ENCODE results near the gene RASGRF1. TPM values are rescaled to one million over a fixed set of nuclear protein-coding genes. Genes with fewer than 3 reads are reported as not detected.

The RASGRF1 gene
- total and polyA plus RNA-seq, 2 donors (not counting 1 experiment from before 2014, with no cell fraction given), result 1.0 to 9.4 TPM

GRCh38 chr15:79075256-79075655 lies 15.3 kb downstream of the RASGRF1 start:
- POLR2A ChIA-PET, result no interaction called here
- H3K36me3 ChIP-seq (replicated peaks in 1 of 2; ENCODE audit: control extremely low read depth in 1 of 2, control insufficient read depth in 1 of 2, extremely low read depth in 1 of 2, insufficient read depth in 2 of 2, low read length in 1 of 2), result no peaks in the 10 kb centered on the region
- ATAC-seq (ENCODE audit: low read depth) (no peak), DNase-seq (no peak)
- H3K9me3 Mint-ChIP-seq (ENCODE audit: insufficient read depth), result no peaks in the 10 kb centered on the region
- H3K27ac Mint-ChIP-seq, result no peak overlapping the region
- no peak overlapping the region for H3K9ac ChIP-seq (ENCODE audit: low read length)
- CTCF ChIA-PET, result interaction anchor here (1.3 kb wide), 1 partner anchor 111 kb away, joined by 3 read pairs; no protein-coding TSS in a partner anchor
- H3K79me2 ChIP-seq (ENCODE audit: control insufficient read depth, insufficient read depth, low read length), result no peaks in the 10 kb centered on the region
- H3K4me3 Mint-ChIP-seq, result no peak overlapping the region
- 60% methylated on average over 2 of the region's 2 CpGs for WGBS (ENCODE audit: insufficient coverage)
- intact Hi-C loops (cut with micrococcal nuclease), result no loop called here
- no peak overlapping the region for H3K4me2 ChIP-seq (replicated peaks; ENCODE audit: low read depth, low read length, poor library complexity, severe bottlenecking)
- H3K4me1 Mint-ChIP-seq, result peaks cover 14% of the 10 kb centered on the region
- no peak overlapping the region for H3K27ac ChIP-seq (ENCODE audit: low read length in 2 of 2)
- TF ChIP-seq EZH2 (IDR thresholded peaks at IDR 0.05; ENCODE audit: borderline replicate concordance, insufficient read depth, low read depth, low read length, poor library complexity, severe bottlenecking) (no peak), CTCF (IDR thresholded peaks at IDR 0.05) (no peak)
- H3K4me3 ChIP-seq (ENCODE audit: control extremely low read depth in 1 of 5, extremely low read depth in 1 of 5, insufficient read depth in 1 of 5, low read depth in 2 of 5, low read length in 4 of 5), result no peak overlapping the region
- no peaks in the 10 kb centered on the region for H4K20me1 ChIP-seq (ENCODE audit: control insufficient read depth, insufficient read depth, low read length, poor library complexity, severe bottlenecking)
- peaks cover 0 to 6% (median 0%) of the 10 kb centered on the region in 3 donors for H3K9me3 ChIP-seq (ENCODE audit: control extremely low read depth in 1 of 3, control insufficient read depth in 2 of 3, insufficient read depth in 1 of 3, low read length in 2 of 3)
- peaks cover 9 to 10% of the 10 kb centered on the region in 2 donors for H3K4me1 ChIP-seq (ENCODE audit: control insufficient read depth in 2 of 2, insufficient read depth in 2 of 2, low read length in 2 of 2)
- no peaks in the 10 kb centered on the region for H3K27me3 Mint-ChIP-seq
- H2AFZ ChIP-seq (ENCODE audit: insufficient read depth, low read depth, low read length, poor library complexity, severe bottlenecking), result no peak overlapping the region
- H3K27me3 ChIP-seq (replicated peaks in 1 of 4; ENCODE audit: control extremely low read depth in 1 of 4, control insufficient read depth in 3 of 4, insufficient read depth in 4 of 4, low read length in 3 of 4), result peaks cover 0 to 3% (median 0%) of the 10 kb centered on the region in 4 experiments

GRCh38 chr15:79073336-79073735 lies 17.2 kb downstream of the RASGRF1 start:
- intact Hi-C loops (cut with micrococcal nuclease), result no loop called here
- Histone ChIP-seq H3K9me3 (ENCODE audit: control extremely low read depth in 1 of 3, control insufficient read depth in 2 of 3, insufficient read depth in 1 of 3, low read length in 2 of 3) (no peaks in the 10 kb centered on the region), H3K4me2 (replicated peaks; ENCODE audit: low read depth, low read length, poor library complexity, severe bottlenecking) (no peak overlapping the region), H3K4me1 (ENCODE audit: control insufficient read depth in 2 of 2, insufficient read depth in 2 of 2, low read length in 2 of 2) (peaks cover under 1 to 1% of the 10 kb centered on the region in 2 donors), H3K9ac (ENCODE audit: low read length) (no peak overlapping the region), H3K27me3 (replicated peaks in 1 of 4; ENCODE audit: control extremely low read depth in 1 of 4, control insufficient read depth in 3 of 4, insufficient read depth in 4 of 4, low read length in 3 of 4) (peaks cover 0 to 3% (median 0%) of the 10 kb centered on the region in 4 experiments), H3K36me3 (replicated peaks in 1 of 2; ENCODE audit: control extremely low read depth in 1 of 2, control insufficient read depth in 1 of 2, extremely low read depth in 1 of 2, insufficient read depth in 2 of 2, low read length in 1 of 2) (no peaks in the 10 kb centered on the region), H3K27ac (ENCODE audit: low read length in 2 of 2) (no peak overlapping the region), H3K79me2 (ENCODE audit: control insufficient read depth, insufficient read depth, low read length) (no peaks in the 10 kb centered on the region), H2AFZ (ENCODE audit: insufficient read depth, low read depth, low read length, poor library complexity, severe bottlenecking) (no peak overlapping the region), H3K4me3 (ENCODE audit: control extremely low read depth in 1 of 5, extremely low read depth in 1 of 5, insufficient read depth in 1 of 5, low read depth in 2 of 5, low read length in 4 of 5) (no peak overlapping the region), H4K20me1 (ENCODE audit: control insufficient read depth, insufficient read depth, low read length, poor library complexity, severe bottlenecking) (no peaks in the 10 kb centered on the region)
- POLR2A ChIA-PET, result no interaction called here
- TF ChIP-seq EZH2 (IDR thresholded peaks at IDR 0.05; ENCODE audit: borderline replicate concordance, insufficient read depth, low read depth, low read length, poor library complexity, severe bottlenecking), result no peak
- 86% methylated on average over 8 of the region's 9 CpGs for WGBS (ENCODE audit: insufficient coverage)
- DNase-seq (no peak), ATAC-seq (ENCODE audit: low read depth) (no peak)
- H3K27me3 Mint-ChIP-seq, result no peaks in the 10 kb centered on the region
- no peaks in the 10 kb centered on the region for H3K9me3 Mint-ChIP-seq (ENCODE audit: insufficient read depth)
- H3K4me1 Mint-ChIP-seq, result peaks cover 2% of the 10 kb centered on the region
- no peak overlapping the region for H3K27ac Mint-ChIP-seq
- no peak overlapping the region for H3K4me3 Mint-ChIP-seq
- CTCF ChIA-PET, result interaction anchor here (0.6 to 1.4 kb wide), 2 partner anchors 26 to 110 kb away, joined by 3 to 5 read pairs; no protein-coding TSS in a partner anchor

Measured in B cell (primary cell).